ENCODE data around the gene HFM1. TPM values are rescaled to one million over a fixed set of nuclear protein-coding genes. Genes with fewer than 3 reads are reported as not detected.

HFM1 gene
- polyA plus RNA-seq, 1 of the 3 experiments (the other 2 are of a cell fraction), result 0.10 TPM

DNA sequence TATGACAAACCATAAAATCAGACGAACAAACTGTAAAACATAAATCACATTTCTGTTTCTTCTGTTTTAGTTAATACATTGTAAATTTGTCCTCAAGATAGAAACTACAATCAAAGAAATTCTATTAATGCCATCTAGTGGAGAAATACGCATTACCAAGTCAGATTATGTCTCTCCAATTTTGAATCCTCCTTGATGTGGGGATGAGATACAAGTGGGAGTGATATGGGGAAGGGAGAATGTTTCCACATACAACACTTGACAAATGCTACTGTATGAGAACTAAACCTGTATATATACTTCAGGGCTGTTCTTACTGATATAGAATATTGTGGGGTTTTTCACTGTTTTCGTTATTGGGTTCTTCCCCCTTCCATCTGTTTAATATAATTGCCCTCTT lies 2.6 kb downstream of the HFM1 start (continued):
- TF ChIP-seq, protein P1, sequence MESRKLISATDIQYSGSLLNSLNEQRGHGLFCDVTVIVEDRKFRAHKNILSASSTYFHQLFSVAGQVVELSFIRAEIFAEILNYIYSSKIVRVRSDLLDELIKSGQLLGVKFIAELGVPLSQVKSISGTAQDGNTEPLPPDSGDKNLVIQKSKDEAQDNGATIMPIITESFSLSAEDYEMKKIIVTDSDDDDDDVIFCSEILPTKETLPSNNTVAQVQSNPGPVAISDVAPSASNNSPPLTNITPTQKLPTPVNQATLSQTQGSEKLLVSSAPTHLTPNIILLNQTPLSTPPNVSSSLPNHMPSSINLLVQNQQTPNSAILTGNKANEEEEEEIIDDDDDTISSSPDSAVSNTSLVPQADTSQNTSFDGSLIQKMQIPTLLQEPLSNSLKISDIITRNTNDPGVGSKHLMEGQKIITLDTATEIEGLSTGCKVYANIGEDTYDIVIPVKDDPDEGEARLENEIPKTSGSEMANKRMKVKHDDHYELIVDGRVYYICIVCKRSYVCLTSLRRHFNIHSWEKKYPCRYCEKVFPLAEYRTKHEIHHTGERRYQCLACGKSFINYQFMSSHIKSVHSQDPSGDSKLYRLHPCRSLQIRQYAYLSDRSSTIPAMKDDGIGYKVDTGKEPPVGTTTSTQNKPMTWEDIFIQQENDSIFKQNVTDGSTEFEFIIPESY (IDR thresholded peaks at IDR 0.05; ENCODE audit: borderline replicate concordance, low read depth), result no peak
- TF ChIP-seq POLR2AphosphoS5 (IDR thresholded peaks at IDR 0.05; ENCODE audit: low read depth, low read length) (no peak), MXI1 (IDR thresholded peaks at IDR 0.05; ENCODE audit: low read depth, low read length) (no peak), FOXJ3 (CRISPR knock-in tag; IDR thresholded peaks at IDR 0.05) (no peak), RCOR1 (IDR thresholded peaks at IDR 0.05; ENCODE audit: low read length) (no peak), YY1 (IDR thresholded peaks at IDR 0.05; ENCODE audit: low read depth) (no peak)
- TF ChIP-seq, protein P2, sequence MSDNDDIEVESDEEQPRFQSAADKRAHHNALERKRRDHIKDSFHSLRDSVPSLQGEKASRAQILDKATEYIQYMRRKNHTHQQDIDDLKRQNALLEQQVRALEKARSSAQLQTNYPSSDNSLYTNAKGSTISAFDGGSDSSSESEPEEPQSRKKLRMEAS (IDR thresholded peaks at IDR 0.05; ENCODE audit: low read depth), result no peak

DNA sequence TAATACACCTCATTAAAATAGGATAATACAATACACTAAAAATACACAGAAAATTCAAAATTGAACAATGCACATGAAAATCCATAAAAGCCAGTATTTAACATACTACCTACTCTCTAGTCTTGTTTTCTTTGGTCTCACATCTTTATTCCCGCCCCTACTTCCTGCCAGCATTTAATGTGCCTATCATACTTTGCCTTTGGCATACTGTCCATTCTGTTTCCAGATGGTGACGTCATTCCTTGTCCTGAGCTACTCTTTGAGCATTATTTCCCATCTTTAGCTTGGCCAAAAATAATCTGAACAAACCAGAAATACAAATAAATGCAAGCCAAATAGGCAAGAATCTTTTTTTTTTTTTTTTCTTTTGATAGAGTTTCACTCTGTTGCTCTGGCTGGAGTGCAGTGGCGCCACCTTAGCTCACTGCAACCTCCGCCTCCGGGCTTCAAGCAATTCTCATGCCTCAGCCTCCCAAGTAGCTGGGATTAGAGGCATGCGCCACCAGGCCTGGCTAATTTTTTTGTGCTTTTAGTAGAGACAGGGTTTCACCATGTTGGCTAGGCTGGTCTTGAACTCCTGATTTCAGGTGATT lies 4.4 kb downstream of the HFM1 start:
- no peak for DNase-seq
- Histone ChIP-seq H2AFZ (ENCODE audit: low read depth) (no peak overlapping the region), H4K20me1 (ENCODE audit: insufficient read depth) (no peaks in the 10 kb centered on the region), H3K9me3 (no peaks in the 10 kb centered on the region), H3K4me1 (ENCODE audit: control insufficient read depth in 1 of 2, insufficient read depth in 2 of 2, low read depth in 1 of 2, low read length in 1 of 2) (no peaks in the 10 kb centered on the region; a peak in 2 of 4 replicates), H3K27me3 (ENCODE audit: insufficient read depth) (0 out of 2 replicates have a peak, but pooled peaks cover 5% of the 10 kb centered on the region), H3K27ac (ENCODE audit: low read depth in 2 of 2, low read length in 1 of 2) (no peak overlapping the region), H3K36me3 (replicated peaks in 1 of 2; ENCODE audit: control insufficient read depth in 1 of 2, insufficient read depth in 2 of 2, low read length in 1 of 2) (no peaks in the 10 kb centered on the region), H3K4me3 (ENCODE audit: low read depth in 2 of 2, low read length in 1 of 2) (no peak overlapping the region), H3K4me2 (no peak overlapping the region), H3K9ac (no peak overlapping the region), H3F3A (replicated peaks; ENCODE audit: insufficient read depth) (no peaks in the 10 kb centered on the region), H3K79me2 (ENCODE audit: insufficient read depth) (no peaks in the 10 kb centered on the region), H3K9me2 (no peaks in the 10 kb centered on the region)
- WGBS (ENCODE audit: low lambda C conversion rate), result 70% methylated on average over 6 of the region's 6 CpGs
- ChIA-PET POLR2A (no interaction called here), CTCF (interaction anchor here (1.2 to 2.0 kb wide), 4 partner anchors 116 to 234 kb away, joined by 3 to 9 read pairs (median 5); no protein-coding TSS in a partner anchor)
- no peak for TF ChIP-seq JUND (IDR thresholded peaks at IDR 0.05)
- no peak for TF ChIP-seq NRF1 (IDR thresholded peaks at IDR 0.05; ENCODE audit: low read depth, low read length)
- TF ChIP-seq ELF1 (IDR thresholded peaks at IDR 0.05), result no peak
- no peak for TF ChIP-seq MEF2A (IDR thresholded peaks at IDR 0.05; ENCODE audit: borderline replicate concordance, low read depth)
- no peak for TF ChIP-seq TAF1 (IDR thresholded peaks at IDR 0.05; ENCODE audit: borderline replicate concordance, low read depth, low read length)
- no peak for TF ChIP-seq SIN3A (IDR thresholded peaks at IDR 0.05; ENCODE audit: borderline replicate concordance, low read depth, low read length)
- TF ChIP-seq FOXJ3 (CRISPR knock-in tag; IDR thresholded peaks at IDR 0.05), result no peak
- TF ChIP-seq RAD21 (IDR thresholded peaks at IDR 0.05; ENCODE audit: low read length), result no peak
- TF ChIP-seq, protein P3, sequence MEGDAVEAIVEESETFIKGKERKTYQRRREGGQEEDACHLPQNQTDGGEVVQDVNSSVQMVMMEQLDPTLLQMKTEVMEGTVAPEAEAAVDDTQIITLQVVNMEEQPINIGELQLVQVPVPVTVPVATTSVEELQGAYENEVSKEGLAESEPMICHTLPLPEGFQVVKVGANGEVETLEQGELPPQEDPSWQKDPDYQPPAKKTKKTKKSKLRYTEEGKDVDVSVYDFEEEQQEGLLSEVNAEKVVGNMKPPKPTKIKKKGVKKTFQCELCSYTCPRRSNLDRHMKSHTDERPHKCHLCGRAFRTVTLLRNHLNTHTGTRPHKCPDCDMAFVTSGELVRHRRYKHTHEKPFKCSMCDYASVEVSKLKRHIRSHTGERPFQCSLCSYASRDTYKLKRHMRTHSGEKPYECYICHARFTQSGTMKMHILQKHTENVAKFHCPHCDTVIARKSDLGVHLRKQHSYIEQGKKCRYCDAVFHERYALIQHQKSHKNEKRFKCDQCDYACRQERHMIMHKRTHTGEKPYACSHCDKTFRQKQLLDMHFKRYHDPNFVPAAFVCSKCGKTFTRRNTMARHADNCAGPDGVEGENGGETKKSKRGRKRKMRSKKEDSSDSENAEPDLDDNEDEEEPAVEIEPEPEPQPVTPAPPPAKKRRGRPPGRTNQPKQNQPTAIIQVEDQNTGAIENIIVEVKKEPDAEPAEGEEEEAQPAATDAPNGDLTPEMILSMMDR (IDR thresholded peaks at IDR 0.05), result no peak
- TF ChIP-seq MXI1 (IDR thresholded peaks at IDR 0.05; ENCODE audit: low read depth, low read length), result no peak
- TF ChIP-seq RXRA (IDR thresholded peaks at IDR 0.05; ENCODE audit: borderline replicate concordance, low read depth), result no peak
- no peak for TF ChIP-seq TEAD4 (IDR thresholded peaks at IDR 0.05; ENCODE audit: borderline replicate concordance, insufficient read depth)
- TF ChIP-seq, protein P4, sequence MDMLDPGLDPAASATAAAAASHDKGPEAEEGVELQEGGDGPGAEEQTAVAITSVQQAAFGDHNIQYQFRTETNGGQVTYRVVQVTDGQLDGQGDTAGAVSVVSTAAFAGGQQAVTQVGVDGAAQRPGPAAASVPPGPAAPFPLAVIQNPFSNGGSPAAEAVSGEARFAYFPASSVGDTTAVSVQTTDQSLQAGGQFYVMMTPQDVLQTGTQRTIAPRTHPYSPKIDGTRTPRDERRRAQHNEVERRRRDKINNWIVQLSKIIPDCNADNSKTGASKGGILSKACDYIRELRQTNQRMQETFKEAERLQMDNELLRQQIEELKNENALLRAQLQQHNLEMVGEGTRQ (IDR thresholded peaks at IDR 0.05; ENCODE audit: borderline replicate concordance, low read depth, low read length), result no peak
- no peak for TF ChIP-seq FOXM1 (IDR thresholded peaks at IDR 0.05; ENCODE audit: low read depth)
